Prostate gland (tissue), 2 donors: ENCODE results near the gene ZNF74. TPM values are rescaled to one million over a fixed set of nuclear protein-coding genes. Genes with fewer than 3 reads are reported as not detected.

Experiments
- DNase-seq: peaks from one replicate; pipeline ENCODE4 v3.0.0-alpha.2; 2019; ENCODE audit warnings: low spot score
- H3K27ac ChIP-seq, 2 donors: fragments of 200-600 bp; sonication (generic); 2 replicates each; pipeline ENCODE4 v1.5.1; 2017 to 2019
- H3K27me3 ChIP-seq: fragments of 200-600 bp; sonication (generic); replicated peaks from 2 replicates; pipeline ENCODE4 v1.5.1; 2019; ENCODE audit not compliant: insufficient read depth
- H3K36me3 ChIP-seq, 2 donors: fragments of 200-600 bp; sonication (generic); 1 replicate in 1 of 2; 2 replicates in 1 of 2; pipeline versions ENCODE4 v1.5.1 to v1.8.1; 2017 to 2019
- H3K4me1 ChIP-seq: fragments of 200-600 bp; sonication (generic); replicated peaks from 2 replicates; pipeline ENCODE4 v1.5.1; 2019
- H3K4me3 ChIP-seq, 2 donors: fragments of 200-600 bp; sonication (generic); 2 replicates each; pipeline ENCODE4 v1.5.1; 2017 to 2019
- H3K9me3 ChIP-seq: fragments of 200-600 bp; sonication (generic); 2 replicates; pipeline ENCODE4 v1.5.1; 2017
- POLR2A ChIP-seq: fragments of 450-650 bp; IDR thresholded peaks from one replicate; pipeline ENCODE4 v1.6.1; 2016; ENCODE audit warnings: antibody characterized with exemption, mild to moderate bottlenecking
- POLR2AphosphoS5 ChIP-seq: sonication (generic); formaldehyde crosslinking; IDR thresholded peaks from one replicate; pipeline ENCODE4 v1.6.1; 2017; ENCODE audit warnings: antibody characterized with exemption
- whole genome bisulfite sequencing: methylation state at CpG from one replicate; pipeline ENCODE4 v1.1.5; 2018; 5-methylcytosine and 5-hydroxymethylcytosine counted together
- intact Hi-C: fragments of 100-400 bp; cut with DNase I; formaldehyde crosslinking; loops from one replicate; pipeline ENCODE4 v1.14.2; 2022
- total RNA-seq, 2 donors: library from RNA; depleted of rRNA; stranded (reverse); fragments of >200 nt; gene quantifications; one replicate each; pipeline ENCODE4 v1.1.0, GENCODE V29; 2016
- TF ChIP-seq, protein P1 (sequence below), 4 experiments: fragments of 200-600 bp in 2 of 4; fragments of 450-650 bp in 2 of 4; sonication (generic) in 2 of 4; IDR thresholded peaks; 1 replicate in 3 of 4; 2 replicates in 1 of 4; pipeline ENCODE4 v1.5.1; 2016 to 2019; ENCODE audit warnings: antibody characterized with exemption in 4 of 4, mild to moderate bottlenecking in 2 of 4, moderate library complexity in 2 of 4

Gene ZNF74
- total RNA-seq, 2 donors from 2014 or later = 17.0 to 41.6 TPM

DNA sequence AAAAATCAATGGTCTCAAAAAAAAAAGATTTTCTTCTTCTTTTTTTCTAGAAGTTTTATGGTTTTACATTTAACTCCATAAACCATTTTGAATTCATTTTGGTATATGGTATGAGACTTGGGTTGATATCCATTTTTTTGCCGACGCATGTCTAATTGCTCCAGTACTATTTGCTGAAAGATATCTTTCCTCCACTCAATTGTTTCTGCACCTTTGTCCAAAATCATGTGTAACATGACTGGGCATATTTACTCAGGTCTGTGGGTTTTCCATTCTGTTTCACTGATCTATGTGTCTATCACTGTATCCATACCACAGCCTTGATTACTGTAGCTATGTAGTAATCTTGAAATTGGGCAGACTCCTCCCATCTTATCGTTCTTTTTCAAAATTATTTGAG lies 59.3 kb downstream of the ZNF74 start:
- no peak for DNase-seq
- no peaks in the 10 kb centered on the region for H3K36me3 ChIP-seq

DNA sequence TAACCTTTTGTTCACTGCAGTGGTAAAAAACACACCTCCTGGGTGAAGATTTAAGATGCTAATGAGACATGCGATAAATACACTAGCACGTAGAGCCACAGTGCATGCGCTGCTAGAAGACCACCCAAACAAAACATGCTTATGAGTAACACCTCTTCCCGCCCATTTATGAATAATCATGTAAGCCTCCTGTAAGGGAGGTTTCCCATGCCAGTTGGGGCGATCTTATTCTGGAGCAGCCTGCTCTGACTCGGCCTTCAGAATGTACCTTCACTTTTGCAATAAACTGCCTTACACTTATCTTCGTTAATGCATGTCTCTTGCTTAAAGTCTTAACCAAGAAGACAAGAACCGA lies 61.7 kb downstream of the ZNF74 start:
- H3K9me3 ChIP-seq = no peaks in the 10 kb centered on the region
- TF ChIP-seq POLR2A (no peak), POLR2AphosphoS5 (no peak)
- TF ChIP-seq, protein P1, sequence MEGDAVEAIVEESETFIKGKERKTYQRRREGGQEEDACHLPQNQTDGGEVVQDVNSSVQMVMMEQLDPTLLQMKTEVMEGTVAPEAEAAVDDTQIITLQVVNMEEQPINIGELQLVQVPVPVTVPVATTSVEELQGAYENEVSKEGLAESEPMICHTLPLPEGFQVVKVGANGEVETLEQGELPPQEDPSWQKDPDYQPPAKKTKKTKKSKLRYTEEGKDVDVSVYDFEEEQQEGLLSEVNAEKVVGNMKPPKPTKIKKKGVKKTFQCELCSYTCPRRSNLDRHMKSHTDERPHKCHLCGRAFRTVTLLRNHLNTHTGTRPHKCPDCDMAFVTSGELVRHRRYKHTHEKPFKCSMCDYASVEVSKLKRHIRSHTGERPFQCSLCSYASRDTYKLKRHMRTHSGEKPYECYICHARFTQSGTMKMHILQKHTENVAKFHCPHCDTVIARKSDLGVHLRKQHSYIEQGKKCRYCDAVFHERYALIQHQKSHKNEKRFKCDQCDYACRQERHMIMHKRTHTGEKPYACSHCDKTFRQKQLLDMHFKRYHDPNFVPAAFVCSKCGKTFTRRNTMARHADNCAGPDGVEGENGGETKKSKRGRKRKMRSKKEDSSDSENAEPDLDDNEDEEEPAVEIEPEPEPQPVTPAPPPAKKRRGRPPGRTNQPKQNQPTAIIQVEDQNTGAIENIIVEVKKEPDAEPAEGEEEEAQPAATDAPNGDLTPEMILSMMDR (IDR thresholded peaks at IDR 0.05) = no peak
- 88% methylated on average over 8 of the region's 8 CpGs for WGBS

More for the DNA sequence above, 59.3 kb downstream of the ZNF74 start:
- H3K27me3 ChIP-seq = no peaks in the 10 kb centered on the region
- H3K27ac ChIP-seq = no peak overlapping the region
- TF ChIP-seq, protein P1 (IDR thresholded peaks at IDR 0.05) = no peak
- TF ChIP-seq POLR2A = no peak
- no peak for TF ChIP-seq POLR2AphosphoS5
- no peak overlapping the region for H3K4me3 ChIP-seq
- WGBS = 96% methylated on average over 3 of the region's 3 CpGs
- H3K4me1 ChIP-seq = no peaks in the 10 kb centered on the region
- intact Hi-C loops = no loop called here
- no peaks in the 10 kb centered on the region for H3K9me3 ChIP-seq

DNA sequence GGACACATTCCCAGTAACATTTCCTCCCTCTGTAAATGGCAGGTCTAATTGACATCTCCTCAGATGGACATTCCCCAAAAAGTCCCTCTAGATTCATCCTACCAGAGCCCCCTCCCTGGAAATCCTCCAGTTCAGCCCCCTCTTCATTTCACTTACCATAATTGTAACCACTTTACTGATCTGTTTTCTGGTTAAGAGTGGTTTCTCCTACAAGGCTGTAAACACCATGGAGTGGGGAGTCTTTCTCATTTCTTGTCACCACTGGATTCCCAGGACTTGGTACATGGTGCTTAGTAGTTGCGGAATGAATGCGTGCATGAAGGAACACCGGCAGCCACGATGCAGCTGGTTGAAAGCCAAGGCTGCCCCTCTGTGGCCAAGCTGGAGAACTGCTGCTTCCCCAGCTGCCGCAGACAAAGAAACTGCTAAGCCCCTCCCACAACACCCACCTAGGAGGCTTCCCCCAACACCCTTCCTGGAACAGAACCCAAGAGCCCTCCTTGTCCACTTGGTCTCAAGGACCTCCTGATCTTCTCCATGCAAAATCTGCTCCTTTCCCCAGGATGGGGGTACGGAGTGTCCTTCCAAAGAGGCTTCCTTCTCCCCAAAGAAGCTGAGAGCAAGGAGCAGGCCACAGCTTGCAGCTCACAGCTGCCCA lies 62.2 kb downstream of the ZNF74 start:
- WGBS = 8% methylated on average over 6 of the region's 6 CpGs
- Histone ChIP-seq H3K4me1 (no peaks in the 10 kb centered on the region), H3K9me3 (no peaks in the 10 kb centered on the region), H3K27ac (no peak overlapping the region), H3K4me3 (no peak overlapping the region), H3K36me3 (no peaks in the 10 kb centered on the region), H3K27me3 (no peaks in the 10 kb centered on the region)
- TF ChIP-seq POLR2A (no peak), POLR2AphosphoS5 (peak; percentile 39)
- TF ChIP-seq, protein P1 (IDR thresholded peaks at IDR 0.05) = peak; percentile 66 to 88 (median 82)
- peak; percentile 62 for DNase-seq
- intact Hi-C loops = loop anchor here (2.0 kb wide), 1 partner anchor 37 kb away; no protein-coding TSS in a partner anchor

More for the DNA sequence above, 61.7 kb downstream of the ZNF74 start:
- no peaks in the 10 kb centered on the region for H3K4me1 ChIP-seq
- DNase-seq = no peak
- no peak overlapping the region for H3K27ac ChIP-seq
- H3K27me3 ChIP-seq = no peaks in the 10 kb centered on the region
- intact Hi-C loops = loop anchor here (2.0 kb wide), 1 partner anchor 37 kb away; no protein-coding TSS in a partner anchor
- H3K4me3 ChIP-seq = no peak overlapping the region
- no peaks in the 10 kb centered on the region for H3K36me3 ChIP-seq

- Histone ChIP-seq H3K4me1 (no peaks in the 10 kb centered on the region), H3K9me3 (no peaks in the 10 kb centered on the region), H3K4me3 (no peak overlapping the region), H3K27ac (no peak overlapping the region), H3K36me3 (no peaks in the 10 kb centered on the region), H3K27me3 (no peaks in the 10 kb centered on the region)
- TF ChIP-seq POLR2A = no peak
- TF ChIP-seq, protein P1 (IDR thresholded peaks at IDR 0.05) = no peak
- no peak for TF ChIP-seq POLR2AphosphoS5
- 73% methylated on average over 3 of the region's 3 CpGs for WGBS
- intact Hi-C loops = loop anchor here (2.0 kb wide), 1 partner anchor 38 kb away; no protein-coding TSS in a partner anchor
- no peak for DNase-seq
These were observed 62.7 kb downstream of the ZNF74 start for GRCh38 chr22:20456722-20457076.
